Body of pancreas (tissue), 4 donors: Measurements from ENCODE around the gene TACC2. TPM values are rescaled to one million over a fixed set of nuclear protein-coding genes. Genes with fewer than 3 reads are reported as not detected.

Experiments used
- ATAC-seq: fragments of 150-250 bp; one replicate; pipeline ENCODE4 v1.9.1; 2016
- DNase-seq, 4 donors: peaks; one replicate each; pipeline ENCODE4 v3.0.0-alpha.2; 2019
- H3K27ac ChIP-seq, 4 donors: fragments of 200-600 bp; sonication (generic); 1 replicate in 3 of 4; 2 replicates in 1 of 4; pipeline versions ENCODE4 v1.5.1 to v1.6.1; 2016 to 2019; ENCODE audit warnings: mild to moderate bottlenecking in 1 of 4, mixed read lengths in 1 of 4, moderate library complexity in 1 of 4
- H3K27me3 ChIP-seq, 2 donors: fragments of 200-600 bp; sonication (generic); one replicate each; pipeline ENCODE4 v1.6.0; 2016; ENCODE audit warnings: mild to moderate bottlenecking in 1 of 2
- H3K36me3 ChIP-seq, 2 donors: fragments of 200-600 bp; sonication (generic); replicated peaks in 1 of 2; 2 replicates each; pipeline ENCODE4 v1.5.1; 2016; ENCODE audit warnings: low read depth in 2 of 2; ENCODE audit not compliant: insufficient read depth in 1 of 2
- H3K4me1 ChIP-seq: fragments of 200-600 bp; sonication (generic); one replicate; pipeline ENCODE4 v1.6.0; 2016
- H3K4me3 ChIP-seq, 2 donors: fragments of 200-600 bp; sonication (generic); 1 replicate in 1 of 2; 2 replicates in 1 of 2; pipeline ENCODE4 v1.5.1; 2016 to 2019
- H3K9me3 ChIP-seq, 3 donors: fragments of 200-600 bp; sonication (generic); 1 replicate in 2 of 3; 2 replicates in 1 of 3; pipeline ENCODE4 v1.5.1; 2016
- CTCF ChIP-seq, 7 experiments: fragments of 450-650 bp in 4 of 7; fragments of 200-600 bp in 3 of 7; sonication (generic) in 3 of 7; IDR thresholded peaks; one replicate each; pipeline ENCODE4 v1.5.1; 2016 to 2019; ENCODE audit warnings: antibody characterized with exemption in 7 of 7
- POLR2A ChIP-seq, 3 donors: fragments of 450-650 bp; IDR thresholded peaks; one replicate each; pipeline ENCODE4 v1.6.1; 2016; ENCODE audit warnings: antibody characterized with exemption in 3 of 3, mild to moderate bottlenecking in 2 of 3
- WGBS, 2 donors: methylation state at CpG; one replicate each; pipeline ENCODE4 v1.1.5; 2017; 5-methylcytosine and 5-hydroxymethylcytosine counted together
- intact Hi-C: fragments of 100-400 bp; cut with DNase I; formaldehyde crosslinking; loops from one replicate; pipeline ENCODE4 v1.15.1; 2023
- total RNA-seq, 2 donors: library from RNA; depleted of rRNA; stranded (reverse); fragments of >200 nt; gene quantifications; one replicate each; pipeline ENCODE4 v1.1.0, GENCODE V29; 2016

TACC2 gene
- total RNA-seq, 2 donors from 2014 or later: 29.0 to 38.7 TPM

DNA sequence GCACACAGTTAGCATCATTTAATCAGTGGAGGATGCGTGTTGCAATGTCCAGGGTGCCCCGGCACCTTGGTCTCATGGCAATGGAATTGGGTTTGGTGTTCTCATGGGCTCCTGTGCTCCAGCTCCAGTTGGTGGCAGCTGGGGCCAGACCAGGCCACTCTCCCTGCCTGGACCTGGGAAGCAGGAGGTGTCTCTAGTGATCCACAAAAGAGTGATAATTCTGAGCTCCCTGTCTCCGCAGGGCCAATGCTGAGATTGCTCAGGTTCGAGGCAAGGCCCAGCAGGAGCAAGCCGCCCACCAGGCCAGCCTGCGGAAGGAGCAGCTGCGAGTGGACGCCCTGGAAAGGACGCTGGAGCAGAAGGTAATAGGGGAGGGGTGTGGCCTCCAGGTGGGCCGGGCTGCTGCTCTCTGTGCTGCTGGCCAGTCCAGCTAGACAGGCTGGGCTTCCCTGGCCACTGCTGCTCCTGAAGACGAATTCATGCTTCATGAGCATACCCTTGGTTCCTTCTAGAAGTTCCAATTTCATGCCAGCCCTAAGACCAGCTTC is 260.4 kb downstream of the TACC2 start:
- intact Hi-C loops: no loop called here
- Histone ChIP-seq H3K4me3 (no peak overlapping the region), H3K36me3 (no peaks in the 10 kb centered on the region), H3K27me3 (no peaks in the 10 kb centered on the region), H3K4me1 (no peaks in the 10 kb centered on the region), H3K9me3 (no peaks in the 10 kb centered on the region), H3K27ac (no peak overlapping the region)
- TF ChIP-seq POLR2A (IDR thresholded peaks at IDR 0.05): no peak
- TF ChIP-seq CTCF (IDR thresholded peaks at IDR 0.05): no peak
- no peak for ATAC-seq
- DNase-seq: no peak
- 87 to 95% methylated on average over 9 to 11 of the region's 11 CpGs for WGBS, 2 donors

- ATAC-seq (no peak), DNase-seq (no peak)
- Histone ChIP-seq H3K27ac (no peak overlapping the region), H3K27me3 (no peaks in the 10 kb centered on the region), H3K4me3 (no peak overlapping the region), H3K36me3 (no peaks in the 10 kb centered on the region), H3K4me1 (no peaks in the 10 kb centered on the region), H3K9me3 (no peaks in the 10 kb centered on the region)
- no peak for TF ChIP-seq CTCF (IDR thresholded peaks at IDR 0.05)
- no peak for TF ChIP-seq POLR2A (IDR thresholded peaks at IDR 0.05)
- WGBS, 2 donors: 93 to 94% methylated on average over 7 to 10 of the region's 10 CpGs
- intact Hi-C loops: no loop called here
Measured at GRCh38 chr10:122249991-122250750, 261.2 kb downstream of the TACC2 start.

DNA sequence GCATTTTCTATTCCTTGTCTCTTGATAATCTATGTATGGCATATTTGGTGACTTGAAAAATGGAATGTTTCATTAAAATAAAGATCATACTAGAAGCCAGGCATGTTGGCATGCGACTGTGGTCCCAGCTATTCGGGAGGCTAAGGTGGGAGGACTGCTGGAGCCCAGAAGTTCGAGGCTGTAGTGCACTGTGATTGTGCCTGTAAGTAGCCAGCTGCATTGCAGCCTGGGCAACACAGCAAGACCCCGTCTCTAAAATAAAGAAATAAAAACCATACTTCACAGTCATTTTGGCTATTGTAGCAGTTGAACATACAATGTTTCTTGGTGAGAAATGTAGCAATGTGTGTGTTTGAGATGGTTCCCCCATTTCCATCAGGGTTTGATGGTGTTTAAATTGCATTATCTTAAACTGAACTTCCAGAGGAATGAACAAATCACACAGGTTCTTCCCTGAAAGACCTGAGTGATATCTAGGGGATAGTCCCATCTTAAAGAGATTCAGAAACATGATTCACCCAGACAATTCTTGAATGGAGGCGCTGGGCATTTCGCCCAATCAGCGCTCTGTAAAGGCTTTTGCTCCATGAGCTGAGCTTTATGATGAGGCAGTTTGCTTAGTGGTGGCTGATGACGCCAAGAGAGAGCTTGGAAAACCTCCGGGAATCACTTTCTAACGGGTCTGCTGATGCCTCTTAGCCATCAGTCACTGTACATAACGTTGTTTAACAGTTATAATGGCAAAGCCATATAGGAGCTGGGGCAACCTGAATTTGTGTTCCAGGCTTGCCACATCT is 262.7 kb downstream of the TACC2 start:
- TF ChIP-seq CTCF (IDR thresholded peaks at IDR 0.05) (no peak), POLR2A (IDR thresholded peaks at IDR 0.05) (no peak)
- WGBS, 2 donors: 90 to 96% methylated on average over 11 of the region's 11 CpGs
- no peak overlapping the region for H3K27ac ChIP-seq
- H3K4me3 ChIP-seq: no peak overlapping the region
- no peak for DNase-seq
- intact Hi-C loops: no loop called here
- no peaks in the 10 kb centered on the region for H3K9me3 ChIP-seq
- H3K27me3 ChIP-seq: no peaks in the 10 kb centered on the region
- H3K36me3 ChIP-seq: no peaks in the 10 kb centered on the region
- no peak for ATAC-seq
- H3K4me1 ChIP-seq: no peaks in the 10 kb centered on the region

- no peaks in the 10 kb centered on the region for H3K27me3 ChIP-seq
- TF ChIP-seq CTCF (IDR thresholded peaks at IDR 0.05) (no peak), POLR2A (IDR thresholded peaks at IDR 0.05) (no peak)
- intact Hi-C loops: no loop called here
- no peaks in the 10 kb centered on the region for H3K9me3 ChIP-seq
- H3K4me3 ChIP-seq: no peak overlapping the region
- DNase-seq (no peak), ATAC-seq (no peak)
- no peaks in the 10 kb centered on the region for H3K4me1 ChIP-seq
- WGBS, 2 donors: 45 to 55% methylated on average over 2 to 3 of the region's 3 CpGs
- no peak overlapping the region for H3K27ac ChIP-seq
- H3K36me3 ChIP-seq: no peaks in the 10 kb centered on the region
Measured at GRCh38 chr10:122252805-122253204, 263.8 kb downstream of the TACC2 start.
